ENCODE data around the gene DDX1. TPM values are rescaled to one million over a fixed set of nuclear protein-coding genes. Genes with fewer than 3 reads are reported as not detected.

DDX1 gene
- total RNA-seq, 1 donor from 2014 or later = 100 TPM

DNA sequence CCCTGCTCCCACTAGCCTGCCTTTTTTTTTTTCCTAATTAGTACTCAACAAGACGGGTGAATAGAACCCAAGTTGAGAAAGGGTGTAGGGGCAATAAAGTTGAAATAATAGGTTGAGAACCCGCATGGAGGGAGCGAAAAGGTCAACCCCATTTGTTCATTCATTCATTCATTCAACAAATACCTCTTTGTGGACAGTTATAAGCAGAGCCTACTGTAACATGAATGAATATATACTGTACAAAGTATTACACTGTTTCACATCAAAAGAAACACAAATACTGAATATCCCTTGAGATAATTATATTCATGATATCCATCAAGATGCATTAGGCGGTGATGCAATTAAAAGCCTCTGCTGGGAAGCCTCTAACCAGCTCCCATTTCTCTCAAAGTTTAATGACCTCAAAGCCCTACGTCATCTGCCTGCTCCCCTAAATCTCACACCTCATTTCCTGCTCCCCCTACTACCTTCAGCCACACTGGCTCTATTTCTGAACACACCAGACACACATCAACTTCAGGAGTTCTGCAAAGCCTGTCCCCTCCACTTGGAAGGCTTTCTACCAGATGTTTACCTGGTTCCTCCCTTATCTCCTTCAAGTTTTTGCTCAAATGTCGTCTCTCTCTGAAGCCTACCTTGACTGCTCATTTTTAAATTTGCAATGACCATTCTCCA, 29.2 kb upstream of the DDX1 start:
- Mint-ChIP-seq H3K36me3 (ENCODE audit: low read depth, unreplicated experiment) (no peaks in the 10 kb centered on the region), H3K9me3 (ENCODE audit: unreplicated experiment) (no peaks in the 10 kb centered on the region), H3K4me3 (ENCODE audit: unreplicated experiment) (peak overlapping the region; percentile 99), H3K4me1 (ENCODE audit: unreplicated experiment) (peaks cover 44% of the 10 kb centered on the region), H3K27ac (ENCODE audit: unreplicated experiment) (peak overlapping the region; percentile 99), H3K27me3 (ENCODE audit: unreplicated experiment) (peaks cover 9% of the 10 kb centered on the region)
- TF ChIP-seq, protein P1, sequence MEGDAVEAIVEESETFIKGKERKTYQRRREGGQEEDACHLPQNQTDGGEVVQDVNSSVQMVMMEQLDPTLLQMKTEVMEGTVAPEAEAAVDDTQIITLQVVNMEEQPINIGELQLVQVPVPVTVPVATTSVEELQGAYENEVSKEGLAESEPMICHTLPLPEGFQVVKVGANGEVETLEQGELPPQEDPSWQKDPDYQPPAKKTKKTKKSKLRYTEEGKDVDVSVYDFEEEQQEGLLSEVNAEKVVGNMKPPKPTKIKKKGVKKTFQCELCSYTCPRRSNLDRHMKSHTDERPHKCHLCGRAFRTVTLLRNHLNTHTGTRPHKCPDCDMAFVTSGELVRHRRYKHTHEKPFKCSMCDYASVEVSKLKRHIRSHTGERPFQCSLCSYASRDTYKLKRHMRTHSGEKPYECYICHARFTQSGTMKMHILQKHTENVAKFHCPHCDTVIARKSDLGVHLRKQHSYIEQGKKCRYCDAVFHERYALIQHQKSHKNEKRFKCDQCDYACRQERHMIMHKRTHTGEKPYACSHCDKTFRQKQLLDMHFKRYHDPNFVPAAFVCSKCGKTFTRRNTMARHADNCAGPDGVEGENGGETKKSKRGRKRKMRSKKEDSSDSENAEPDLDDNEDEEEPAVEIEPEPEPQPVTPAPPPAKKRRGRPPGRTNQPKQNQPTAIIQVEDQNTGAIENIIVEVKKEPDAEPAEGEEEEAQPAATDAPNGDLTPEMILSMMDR (IDR thresholded peaks at IDR 0.05; ENCODE audit: unreplicated experiment) = no peak
- no peak for DNase-seq (ENCODE audit: low spot score)

DNA sequence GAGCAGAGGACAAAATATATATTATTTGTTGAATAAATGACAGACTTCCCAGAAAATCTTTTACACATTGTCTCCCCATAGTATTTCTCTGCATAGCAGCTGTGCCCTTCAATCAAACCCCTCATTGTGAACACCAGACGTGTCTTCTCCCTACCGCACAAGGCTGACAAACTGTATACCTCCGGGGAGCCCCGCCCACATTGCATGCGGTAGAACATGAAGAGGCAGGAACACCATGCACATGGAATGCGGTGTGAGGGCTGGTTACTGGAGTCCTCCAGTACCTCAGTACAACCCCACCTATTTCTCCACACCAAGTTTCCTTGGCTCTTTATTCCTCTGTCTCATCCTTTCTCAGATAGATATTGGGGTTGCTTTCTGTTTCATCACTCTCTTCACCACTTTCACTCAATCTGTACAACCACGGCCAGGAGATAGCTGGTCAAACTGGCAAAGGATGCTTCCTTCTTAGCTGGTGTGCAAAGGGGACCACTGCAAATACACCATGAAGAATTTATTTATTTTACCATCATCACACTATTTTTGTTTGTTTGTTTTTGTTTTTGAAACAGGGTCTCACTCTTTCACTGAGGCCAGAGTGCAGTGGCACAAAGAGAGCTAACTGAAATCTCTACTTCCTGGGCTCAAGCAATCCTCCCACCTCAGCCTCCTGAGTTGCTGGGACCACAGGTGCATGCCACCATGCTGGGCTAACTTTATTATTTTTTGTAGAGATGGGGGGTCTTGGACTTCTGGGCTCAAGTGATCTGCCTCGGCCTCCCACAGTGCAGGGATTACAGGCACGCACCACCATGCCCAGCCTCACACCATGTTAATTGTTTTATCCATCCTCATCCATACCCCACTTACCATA, 28.2 kb upstream of the DDX1 start:
- Mint-ChIP-seq H3K4me3 (ENCODE audit: unreplicated experiment) (no peak overlapping the region), H3K4me1 (ENCODE audit: unreplicated experiment) (peaks cover 38% of the 10 kb centered on the region), H3K27ac (ENCODE audit: unreplicated experiment) (no peak overlapping the region), H3K9me3 (ENCODE audit: unreplicated experiment) (no peaks in the 10 kb centered on the region), H3K27me3 (ENCODE audit: unreplicated experiment) (peaks cover 9% of the 10 kb centered on the region), H3K36me3 (ENCODE audit: low read depth, unreplicated experiment) (no peaks in the 10 kb centered on the region)
- TF ChIP-seq, protein P1 (IDR thresholded peaks at IDR 0.05; ENCODE audit: unreplicated experiment) = no peak
- DNase-seq (ENCODE audit: low spot score) = no peak

DNA sequence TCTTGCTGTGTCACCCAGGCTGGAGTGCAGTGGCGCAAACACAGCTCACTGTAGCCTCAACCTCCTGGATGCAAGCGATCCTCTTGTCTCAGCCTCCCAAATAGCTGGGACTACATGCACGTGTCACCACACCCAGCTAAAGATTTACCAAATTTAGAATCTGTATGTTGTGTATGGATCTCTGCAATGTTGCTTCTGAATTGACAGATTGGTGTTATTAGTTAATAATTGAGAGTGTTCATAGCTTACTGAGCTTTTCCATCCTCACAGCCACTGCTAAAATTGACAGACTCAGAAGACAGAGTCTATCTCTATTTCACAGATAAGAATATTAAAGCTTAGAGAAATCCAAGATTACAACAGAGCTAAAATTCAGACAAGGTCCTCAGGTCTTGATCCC, 26.3 kb upstream of the DDX1 start:
- no peak for DNase-seq (ENCODE audit: low spot score)
- peaks cover 8% of the 10 kb centered on the region for H3K27me3 Mint-ChIP-seq (ENCODE audit: unreplicated experiment)
- H3K4me3 Mint-ChIP-seq (ENCODE audit: unreplicated experiment) = no peak overlapping the region
- H3K27ac Mint-ChIP-seq (ENCODE audit: unreplicated experiment) = no peak overlapping the region
- no peaks in the 10 kb centered on the region for H3K36me3 Mint-ChIP-seq (ENCODE audit: low read depth, unreplicated experiment)
- peaks cover 24% of the 10 kb centered on the region for H3K4me1 Mint-ChIP-seq (ENCODE audit: unreplicated experiment)
- TF ChIP-seq, protein P1 (IDR thresholded peaks at IDR 0.05; ENCODE audit: unreplicated experiment) = no peak
- H3K9me3 Mint-ChIP-seq (ENCODE audit: unreplicated experiment) = no peaks in the 10 kb centered on the region

DNA sequence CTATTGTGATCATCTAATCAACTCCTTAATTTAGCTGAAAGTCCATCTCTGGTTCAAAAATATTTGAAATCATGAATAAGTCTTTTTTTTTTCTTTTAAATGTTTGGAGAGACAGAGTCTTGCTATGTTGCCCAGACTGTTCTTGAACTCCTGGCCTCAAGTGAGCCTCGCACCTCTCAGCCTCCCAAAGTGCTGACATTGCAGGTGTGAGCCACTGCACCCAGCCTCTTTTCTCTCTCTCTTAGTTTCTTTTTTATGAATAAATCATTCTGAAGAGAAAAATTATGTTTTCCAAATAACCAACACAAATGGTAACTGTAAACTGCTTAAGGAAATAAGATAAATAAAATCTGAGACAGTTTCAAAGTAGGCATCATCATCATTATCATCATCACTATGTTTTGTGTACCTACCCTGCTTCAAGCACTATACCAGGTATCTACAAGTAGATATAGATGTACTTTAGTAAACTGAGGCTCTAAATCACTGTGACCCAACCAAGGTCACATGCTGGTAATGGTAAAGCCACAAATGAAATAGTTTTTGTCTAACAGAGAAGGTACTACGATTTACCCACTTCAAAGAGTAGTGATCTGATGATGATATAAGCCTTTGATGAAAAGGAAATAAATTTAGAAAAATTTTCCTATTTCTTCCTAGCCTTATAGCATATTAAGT, 25.5 kb upstream of the DDX1 start:
- Mint-ChIP-seq H3K36me3 (ENCODE audit: low read depth, unreplicated experiment) (no peaks in the 10 kb centered on the region), H3K9me3 (ENCODE audit: unreplicated experiment) (no peaks in the 10 kb centered on the region), H3K27me3 (ENCODE audit: unreplicated experiment) (peaks cover 4% of the 10 kb centered on the region), H3K4me3 (ENCODE audit: unreplicated experiment) (no peak overlapping the region), H3K4me1 (ENCODE audit: unreplicated experiment) (peaks cover 20% of the 10 kb centered on the region), H3K27ac (ENCODE audit: unreplicated experiment) (no peak overlapping the region)
- TF ChIP-seq, protein P1 (IDR thresholded peaks at IDR 0.05; ENCODE audit: unreplicated experiment) = no peak
- no peak for DNase-seq (ENCODE audit: low spot score)
